ENCODE results near the gene SLC9A8. TPM values are rescaled to one million over a fixed set of nuclear protein-coding genes. Genes with fewer than 3 reads are reported as not detected.

SLC9A8 gene
- total RNA-seq, 1 donor from 2014 or later = 6.2 TPM

GRCh38 chr20:49872056-49872455, 59.4 kb downstream of the SLC9A8 start:
- Histone ChIP-seq H3K9me3 (ENCODE audit: insufficient read depth, low read depth, low read length) (no peaks in the 10 kb centered on the region), H3K36me3 (ENCODE audit: insufficient read depth, low read length) (peaks cover 3% of the 10 kb centered on the region), H3K4me3 (ENCODE audit: insufficient read depth, low read depth, low read length) (no peak overlapping the region), H3K79me2 (ENCODE audit: insufficient read depth, low read length) (no peaks in the 10 kb centered on the region), H4K20me1 (ENCODE audit: insufficient read depth, low read length) (no peaks in the 10 kb centered on the region), H3K27me3 (ENCODE audit: insufficient read depth, low read length) (no peaks in the 10 kb centered on the region), H3K27ac (ENCODE audit: low read depth, low read length) (no peak overlapping the region), H3K4me1 (ENCODE audit: insufficient read depth, low read length) (no peaks in the 10 kb centered on the region), H3K9ac (ENCODE audit: low read length) (no peak overlapping the region), H3K4me2 (ENCODE audit: low read length) (no peak overlapping the region), H2AFZ (ENCODE audit: low read depth, low read length) (no peak overlapping the region)
- H3K4me1 Mint-ChIP-seq (ENCODE audit: low read depth, unreplicated experiment) = peaks cover 10% of the 10 kb centered on the region
- peaks cover 7% of the 10 kb centered on the region for H3K36me3 Mint-ChIP-seq (ENCODE audit: low read depth, unreplicated experiment)
- DNase-seq (ENCODE audit: low read depth) (no peak), FAIRE-seq (no peak)
- H3K27me3 Mint-ChIP-seq (ENCODE audit: low read depth, unreplicated experiment) = no peaks in the 10 kb centered on the region
- TF ChIP-seq CTCF (IDR thresholded peaks at IDR 0.05; ENCODE audit: insufficient read depth, low read depth, low read length) (no peak), EZH2 (IDR thresholded peaks at IDR 0.05; ENCODE audit: insufficient read depth, low read length) (no peak)
- no peaks in the 10 kb centered on the region for H3K9me3 Mint-ChIP-seq (ENCODE audit: unreplicated experiment)
- H3K4me3 Mint-ChIP-seq (ENCODE audit: unreplicated experiment) = no peak overlapping the region
- H3K27ac Mint-ChIP-seq (ENCODE audit: unreplicated experiment) = no peak overlapping the region

DNA sequence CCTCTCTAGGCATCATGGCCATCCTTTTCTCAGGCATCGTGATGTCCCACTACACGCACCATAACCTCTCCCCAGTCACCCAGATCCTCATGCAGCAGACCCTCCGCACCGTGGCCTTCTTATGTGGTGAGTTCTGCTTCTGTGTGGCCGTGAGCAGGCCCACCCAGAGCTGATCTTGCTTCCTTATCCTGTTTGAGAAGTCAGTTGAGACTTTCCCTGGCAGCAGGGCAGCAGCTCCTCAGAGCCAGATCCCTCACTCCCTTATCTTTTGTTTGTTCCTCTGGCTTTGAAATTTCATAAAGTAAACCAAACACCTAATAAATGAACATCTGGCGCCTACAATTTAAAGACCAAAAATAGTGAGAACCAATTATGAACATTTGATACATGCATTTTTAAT, 62.1 kb downstream of the SLC9A8 start:
- no peak overlapping the region for H3K9ac ChIP-seq (ENCODE audit: low read length)
- Mint-ChIP-seq H3K27ac (ENCODE audit: unreplicated experiment) (no peak overlapping the region), H3K4me1 (ENCODE audit: low read depth, unreplicated experiment) (no peaks in the 10 kb centered on the region), H3K9me3 (ENCODE audit: unreplicated experiment) (no peaks in the 10 kb centered on the region), H3K4me3 (ENCODE audit: unreplicated experiment) (no peak overlapping the region), H3K27me3 (ENCODE audit: low read depth, unreplicated experiment) (no peaks in the 10 kb centered on the region), H3K36me3 (ENCODE audit: low read depth, unreplicated experiment) (peaks cover 7% of the 10 kb centered on the region)
- no peaks in the 10 kb centered on the region for H3K79me2 ChIP-seq (ENCODE audit: insufficient read depth, low read length)
- H3K4me2 ChIP-seq (ENCODE audit: low read length) = no peak overlapping the region
- DNase-seq (ENCODE audit: low read depth) = no peak
- no peak overlapping the region for H2AFZ ChIP-seq (ENCODE audit: low read depth, low read length)
- H3K27me3 ChIP-seq (ENCODE audit: insufficient read depth, low read length) = no peaks in the 10 kb centered on the region
- H4K20me1 ChIP-seq (ENCODE audit: insufficient read depth, low read length) = no peaks in the 10 kb centered on the region
- no peaks in the 10 kb centered on the region for H3K4me1 ChIP-seq (ENCODE audit: insufficient read depth, low read length)
- FAIRE-seq = no peak
- no peaks in the 10 kb centered on the region for H3K9me3 ChIP-seq (ENCODE audit: insufficient read depth, low read depth, low read length)
- peaks cover 3% of the 10 kb centered on the region for H3K36me3 ChIP-seq (ENCODE audit: insufficient read depth, low read length)
- TF ChIP-seq EZH2 (IDR thresholded peaks at IDR 0.05; ENCODE audit: insufficient read depth, low read length) = no peak
- no peak overlapping the region for H3K4me3 ChIP-seq (ENCODE audit: insufficient read depth, low read depth, low read length)
- H3K27ac ChIP-seq (ENCODE audit: low read depth, low read length) = no peak overlapping the region

- Histone ChIP-seq H2AFZ (ENCODE audit: low read depth, low read length) (no peak overlapping the region), H3K27me3 (ENCODE audit: insufficient read depth, low read length) (no peaks in the 10 kb centered on the region), H3K27ac (ENCODE audit: low read depth, low read length) (no peak overlapping the region), H4K20me1 (ENCODE audit: insufficient read depth, low read length) (no peaks in the 10 kb centered on the region), H3K36me3 (ENCODE audit: insufficient read depth, low read length) (peaks cover 3% of the 10 kb centered on the region), H3K4me2 (ENCODE audit: low read length) (no peak overlapping the region), H3K9ac (ENCODE audit: low read length) (no peak overlapping the region), H3K79me2 (ENCODE audit: insufficient read depth, low read length) (no peaks in the 10 kb centered on the region), H3K4me3 (ENCODE audit: insufficient read depth, low read depth, low read length) (no peak overlapping the region), H3K4me1 (ENCODE audit: insufficient read depth, low read length) (no peaks in the 10 kb centered on the region), H3K9me3 (ENCODE audit: insufficient read depth, low read depth, low read length) (no peaks in the 10 kb centered on the region)
- peaks cover 2% of the 10 kb centered on the region for H3K4me1 Mint-ChIP-seq (ENCODE audit: low read depth, unreplicated experiment)
- no peak for TF ChIP-seq CTCF (IDR thresholded peaks at IDR 0.05; ENCODE audit: insufficient read depth, low read depth, low read length)
- no peak for TF ChIP-seq EZH2 (IDR thresholded peaks at IDR 0.05; ENCODE audit: insufficient read depth, low read length)
- peak; percentile 17 for DNase-seq (ENCODE audit: low read depth)
- H3K36me3 Mint-ChIP-seq (ENCODE audit: low read depth, unreplicated experiment) = peaks cover 7% of the 10 kb centered on the region
- no peak overlapping the region for H3K27ac Mint-ChIP-seq (ENCODE audit: unreplicated experiment)
- H3K4me3 Mint-ChIP-seq (ENCODE audit: unreplicated experiment) = no peak overlapping the region
- no peaks in the 10 kb centered on the region for H3K27me3 Mint-ChIP-seq (ENCODE audit: low read depth, unreplicated experiment)
- no peak for FAIRE-seq
- no peaks in the 10 kb centered on the region for H3K9me3 Mint-ChIP-seq (ENCODE audit: unreplicated experiment)
Measured at GRCh38 chr20:49877386-49877921, 64.8 kb downstream of the SLC9A8 start.

Measured in astrocyte (in vitro differentiated cells and primary cell).